Stimulated activated memory B cell treated with anti-CD40 and anti-IgM and Interleukin-4, amounts not matched to agents 10 μg/mL and 1 μg/mL and 100 μg/mL, for 72 hours (primary cell): ENCODE results near the gene PCDHB15.
"Not testable (repeated sequence)": the region's sequence is repeated elsewhere in the genome, so short reads cannot be mapped to it uniquely, and the experiment has no call there.

ENCODE experiments used
- ATAC-seq: fragments of 150-1000 bp; cut with Tn5 transposase; 2 replicates; pipeline ENCODE4 v1.10.0; 2021
- H3K27ac Mint-ChIP-seq: one replicate; pipeline ENCODE4 v1.8.0; 2022; ENCODE audit warnings: mild to moderate bottlenecking, mixed read lengths
- H3K27me3 Mint-ChIP-seq: one replicate; pipeline ENCODE4 v1.8.0; 2022; ENCODE audit warnings: mixed read lengths
- H3K36me3 Mint-ChIP-seq: one replicate; pipeline ENCODE4 v1.8.0; 2022; ENCODE audit warnings: mixed read lengths
- H3K4me1 Mint-ChIP-seq: one replicate; pipeline ENCODE4 v1.8.0; 2022; ENCODE audit warnings: mixed read lengths
- H3K4me3 Mint-ChIP-seq: one replicate; pipeline ENCODE4 v1.8.0; 2022; ENCODE audit warnings: mild to moderate bottlenecking, moderate library complexity, mixed read lengths
- H3K9me3 Mint-ChIP-seq: one replicate; pipeline ENCODE4 v1.8.0; 2022; ENCODE audit warnings: mixed read lengths

PCDHB15 gene

DNA sequence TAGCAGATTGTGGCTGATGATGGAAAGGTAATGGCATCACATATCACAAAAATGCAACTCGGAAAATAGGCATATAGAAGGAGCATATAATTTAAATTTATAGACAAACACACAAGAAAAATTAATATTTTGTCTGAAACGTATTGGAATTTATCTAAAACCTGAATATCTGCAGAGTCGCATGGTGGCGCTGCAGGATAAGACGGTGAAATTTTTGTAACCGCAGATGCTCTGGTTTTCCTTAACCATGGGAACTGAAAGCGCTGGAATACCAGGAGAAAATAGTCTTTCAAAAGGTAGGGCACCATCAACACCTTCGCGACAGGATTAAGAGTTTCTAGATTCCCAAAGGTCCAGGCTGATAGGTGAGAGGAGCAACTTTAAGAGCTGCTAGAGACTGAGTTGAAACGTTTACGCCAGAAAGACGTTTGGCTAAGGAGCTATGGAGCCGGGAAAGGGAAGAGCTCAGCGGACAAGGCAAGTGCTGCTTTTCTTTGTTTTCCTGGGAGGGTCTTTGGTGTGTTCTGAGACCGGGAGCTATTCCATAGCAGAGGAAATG is 11.0 kb upstream of the PCDHB15 start:
- ATAC-seq = no peak
- H3K4me3 Mint-ChIP-seq = no peak overlapping the region
- H3K9me3 Mint-ChIP-seq = peaks cover 24% of the 10 kb centered on the region
- H3K36me3 Mint-ChIP-seq = no peaks in the 10 kb centered on the region
- H3K27me3 Mint-ChIP-seq = peaks cover 22% of the 10 kb centered on the region
- no peak overlapping the region for H3K27ac Mint-ChIP-seq
- no peaks in the 10 kb centered on the region for H3K4me1 Mint-ChIP-seq

DNA sequence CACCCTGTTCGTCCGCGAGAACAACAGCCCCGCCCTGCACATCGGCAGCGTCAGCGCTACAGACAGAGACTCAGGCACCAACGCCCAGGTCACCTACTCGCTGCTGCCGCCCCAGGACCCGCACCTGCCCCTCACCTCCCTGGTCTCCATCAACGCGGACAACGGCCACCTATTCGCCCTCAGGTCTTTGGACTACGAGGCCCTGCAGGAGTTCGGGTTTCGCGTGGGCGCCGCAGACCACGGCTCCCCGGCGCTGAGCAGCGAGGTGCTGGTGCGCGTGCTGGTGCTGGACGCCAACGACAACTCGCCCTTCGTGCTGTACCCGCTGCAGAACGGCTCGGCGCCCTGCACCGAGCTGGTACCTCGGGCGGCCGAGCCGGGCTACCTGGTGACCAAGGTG is 9.3 kb upstream of the PCDHB15 start:
- Mint-ChIP-seq H3K9me3 (peaks cover 33% of the 10 kb centered on the region), H3K27me3 (peaks cover 22% of the 10 kb centered on the region)
- not testable (repeated sequence) for H3K36me3 Mint-ChIP-seq, H3K4me1 Mint-ChIP-seq, ATAC-seq, H3K27ac Mint-ChIP-seq, H3K4me3 Mint-ChIP-seq

DNA sequence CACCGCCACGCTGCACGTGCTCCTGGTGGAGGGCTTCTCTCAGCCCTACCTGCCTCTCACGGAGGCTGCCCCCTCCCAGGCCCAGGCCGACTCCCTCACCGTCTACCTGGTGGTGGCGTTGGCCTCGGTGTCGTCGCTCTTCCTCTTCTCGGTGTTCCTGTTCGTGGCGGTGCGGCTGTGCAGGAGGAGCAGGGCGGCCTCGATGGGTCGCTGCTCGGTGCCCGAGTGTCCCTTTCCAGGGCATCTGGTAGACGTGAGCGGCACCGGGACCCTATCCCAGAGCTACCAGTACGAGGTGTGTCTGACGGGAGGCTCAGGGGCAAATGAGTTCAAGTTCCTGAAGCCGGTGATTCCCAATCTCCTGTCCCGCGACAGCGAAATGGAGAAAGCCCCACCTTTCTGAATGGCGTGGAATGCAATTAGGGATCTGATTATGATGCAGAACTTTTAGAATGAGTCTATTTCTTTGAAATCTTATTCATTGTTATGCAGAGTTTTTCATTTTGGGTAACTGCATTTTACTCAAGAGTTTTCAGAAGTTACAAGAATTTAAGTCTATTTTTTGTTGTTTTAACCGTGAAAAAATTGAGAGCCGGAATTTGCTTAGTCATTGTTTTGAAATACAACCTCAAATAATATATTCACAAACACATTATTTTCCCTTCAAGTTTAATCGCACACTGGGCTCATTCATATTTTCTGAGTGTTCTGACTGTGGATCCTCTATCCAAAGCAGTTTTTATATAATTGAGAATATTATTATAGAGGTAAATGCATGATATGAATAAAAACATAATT is 8.5 kb upstream of the PCDHB15 start:
- Mint-ChIP-seq H3K36me3 (peaks cover 6% of the 10 kb centered on the region), H3K9me3 (peaks cover 32% of the 10 kb centered on the region), H3K27ac (no peak overlapping the region), H3K27me3 (peaks cover 22% of the 10 kb centered on the region), H3K4me1 (no peaks in the 10 kb centered on the region), H3K4me3 (no peak overlapping the region)
- no peak for ATAC-seq

GRCh38 chr5:141241496-141241895 is 3.7 kb upstream of the PCDHB15 start:
- no peak overlapping the region for H3K4me3 Mint-ChIP-seq
- H3K9me3 Mint-ChIP-seq = peaks cover 32% of the 10 kb centered on the region
- H3K27me3 Mint-ChIP-seq = peaks cover 26% of the 10 kb centered on the region
- no peak overlapping the region for H3K27ac Mint-ChIP-seq
- H3K4me1 Mint-ChIP-seq = no peaks in the 10 kb centered on the region
- ATAC-seq = no peak
- peaks cover 12% of the 10 kb centered on the region for H3K36me3 Mint-ChIP-seq

GRCh38 chr5:141246971-141247370 is 1.8 kb downstream of the PCDHB15 start:
- H3K36me3 Mint-ChIP-seq = peaks cover 13% of the 10 kb centered on the region
- H3K4me1 Mint-ChIP-seq, H3K4me3 Mint-ChIP-seq, H3K27ac Mint-ChIP-seq, ATAC-seq: not testable (repeated sequence)
- peaks cover 26% of the 10 kb centered on the region for H3K27me3 Mint-ChIP-seq
- peaks cover 25% of the 10 kb centered on the region for H3K9me3 Mint-ChIP-seq

GRCh38 chr5:141247434-141247833 is 2.2 kb downstream of the PCDHB15 start:
- not testable (repeated sequence) for H3K4me3 Mint-ChIP-seq, H3K4me1 Mint-ChIP-seq, H3K27ac Mint-ChIP-seq, ATAC-seq
- H3K36me3 Mint-ChIP-seq = peaks cover 13% of the 10 kb centered on the region
- peaks cover 26% of the 10 kb centered on the region for H3K27me3 Mint-ChIP-seq
- peaks cover 24% of the 10 kb centered on the region for H3K9me3 Mint-ChIP-seq

- peaks cover 22% of the 10 kb centered on the region for H3K9me3 Mint-ChIP-seq
- H3K4me3 Mint-ChIP-seq = no peak overlapping the region
- no peak for ATAC-seq
- H3K27ac Mint-ChIP-seq = no peak overlapping the region
- H3K4me1 Mint-ChIP-seq = no peaks in the 10 kb centered on the region
- H3K36me3 Mint-ChIP-seq = peaks cover 16% of the 10 kb centered on the region
- no peaks in the 10 kb centered on the region for H3K27me3 Mint-ChIP-seq
These were observed 5.4 kb downstream of the PCDHB15 start for GRCh38 chr5:141250576-141250975.

DNA sequence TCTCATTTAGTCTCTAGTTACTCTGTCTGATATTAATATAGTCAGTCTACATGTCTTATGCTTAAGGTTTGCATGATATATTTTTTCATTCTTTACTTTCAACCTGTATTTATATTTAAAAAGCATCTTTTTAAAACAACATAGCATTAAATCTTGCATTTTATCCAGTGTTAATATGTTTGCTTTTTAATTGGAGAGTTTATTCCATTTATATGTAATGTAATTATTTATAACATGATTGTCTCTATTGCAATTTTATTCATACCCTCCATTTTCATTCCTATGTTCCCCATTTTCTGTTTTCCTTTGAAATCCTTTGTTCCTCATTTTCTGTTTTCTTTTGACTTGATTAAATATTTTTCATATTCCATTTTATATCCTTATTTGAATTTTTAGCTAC is 13.3 kb downstream of the PCDHB15 start:
- Mint-ChIP-seq H3K4me3 (no peak overlapping the region), H3K27me3 (no peaks in the 10 kb centered on the region), H3K36me3 (peaks cover 39% of the 10 kb centered on the region), H3K9me3 (peaks cover 18% of the 10 kb centered on the region), H3K4me1 (no peaks in the 10 kb centered on the region), H3K27ac (no peak overlapping the region)
- no peak for ATAC-seq

- Mint-ChIP-seq H3K4me3 (no peak overlapping the region), H3K27me3 (no peaks in the 10 kb centered on the region), H3K4me1 (no peaks in the 10 kb centered on the region), H3K27ac (no peak overlapping the region), H3K36me3 (peaks cover 44% of the 10 kb centered on the region), H3K9me3 (peaks cover 19% of the 10 kb centered on the region)
- ATAC-seq = no peak
These were observed 13.8 kb downstream of the PCDHB15 start for GRCh38 chr5:141258948-141259347.

- H3K27ac Mint-ChIP-seq = no peak overlapping the region
- peaks cover 18% of the 10 kb centered on the region for H3K9me3 Mint-ChIP-seq
- no peak overlapping the region for H3K4me3 Mint-ChIP-seq
- no peaks in the 10 kb centered on the region for H3K4me1 Mint-ChIP-seq
- no peaks in the 10 kb centered on the region for H3K27me3 Mint-ChIP-seq
- peaks cover 52% of the 10 kb centered on the region for H3K36me3 Mint-ChIP-seq
- ATAC-seq = no peak
These were observed 15.5 kb downstream of the PCDHB15 start for GRCh38 chr5:141260458-141261237.

DNA sequence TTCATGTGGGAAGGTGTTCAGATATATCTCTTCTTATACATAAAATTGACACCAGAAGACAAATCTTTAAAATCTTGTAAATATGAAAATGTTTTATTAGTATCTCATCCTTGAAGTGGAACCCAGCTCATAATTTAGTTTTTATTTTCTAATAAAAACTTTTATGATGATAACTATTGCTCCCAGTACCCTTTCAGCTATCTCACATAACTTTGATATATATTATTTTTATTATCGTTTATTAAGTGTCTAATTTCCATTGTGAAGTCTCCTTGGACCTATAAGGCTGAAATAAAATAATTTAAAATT is 16.0 kb downstream of the PCDHB15 start:
- no peak for ATAC-seq
- Mint-ChIP-seq H3K4me1 (no peaks in the 10 kb centered on the region), H3K27ac (no peak overlapping the region), H3K4me3 (no peak overlapping the region), H3K36me3 (peaks cover 55% of the 10 kb centered on the region), H3K27me3 (no peaks in the 10 kb centered on the region), H3K9me3 (peaks cover 23% of the 10 kb centered on the region)

DNA sequence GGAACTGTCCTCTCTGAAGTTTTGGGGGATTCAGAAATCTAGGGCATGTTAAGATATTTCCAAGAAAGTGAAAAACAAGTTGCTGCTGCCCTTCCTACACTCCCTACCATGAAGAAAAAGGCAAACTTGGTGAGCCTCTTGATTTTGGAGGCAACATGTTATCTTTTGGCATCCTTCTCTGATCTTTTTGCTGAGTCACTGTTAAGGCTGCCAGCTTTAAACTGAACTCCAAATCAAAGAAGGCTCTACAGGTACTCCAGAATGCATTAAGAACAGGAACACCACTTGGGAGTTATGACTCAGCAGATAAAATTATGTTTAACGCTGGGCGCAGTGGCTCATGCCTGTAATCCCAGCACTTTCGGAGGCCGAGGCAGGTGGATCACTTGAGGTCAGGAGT is 24.0 kb downstream of the PCDHB15 start:
- Mint-ChIP-seq H3K36me3 (peaks cover 79% of the 10 kb centered on the region), H3K4me1 (no peaks in the 10 kb centered on the region), H3K9me3 (peaks cover 37% of the 10 kb centered on the region), H3K27ac (no peak overlapping the region), H3K27me3 (no peaks in the 10 kb centered on the region), H3K4me3 (no peak overlapping the region)
- ATAC-seq = no peak

DNA sequence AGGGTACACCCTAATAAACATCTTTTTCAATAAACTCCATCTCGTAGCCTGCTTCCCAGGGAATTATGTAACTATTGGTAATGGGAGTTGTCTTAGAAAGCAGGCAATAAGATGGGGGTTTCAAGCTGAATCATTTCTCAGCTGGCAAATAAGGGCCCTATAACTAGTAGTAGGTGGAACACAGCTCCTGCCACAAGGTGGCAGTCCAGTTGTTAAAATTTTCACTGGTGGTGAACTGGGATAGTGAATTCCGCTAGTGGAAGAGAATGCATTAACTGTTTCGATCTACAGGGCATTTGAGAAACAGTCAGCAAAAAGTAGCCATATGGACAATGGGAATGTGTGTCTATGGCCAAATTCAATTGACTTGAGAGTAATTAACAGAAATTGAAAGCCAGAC is 27.7 kb downstream of the PCDHB15 start:
- Mint-ChIP-seq H3K36me3 (peaks cover 73% of the 10 kb centered on the region), H3K27ac (no peak overlapping the region), H3K27me3 (no peaks in the 10 kb centered on the region), H3K9me3 (peaks cover 49% of the 10 kb centered on the region), H3K4me3 (no peak overlapping the region), H3K4me1 (no peaks in the 10 kb centered on the region)
- ATAC-seq = no peak

DNA sequence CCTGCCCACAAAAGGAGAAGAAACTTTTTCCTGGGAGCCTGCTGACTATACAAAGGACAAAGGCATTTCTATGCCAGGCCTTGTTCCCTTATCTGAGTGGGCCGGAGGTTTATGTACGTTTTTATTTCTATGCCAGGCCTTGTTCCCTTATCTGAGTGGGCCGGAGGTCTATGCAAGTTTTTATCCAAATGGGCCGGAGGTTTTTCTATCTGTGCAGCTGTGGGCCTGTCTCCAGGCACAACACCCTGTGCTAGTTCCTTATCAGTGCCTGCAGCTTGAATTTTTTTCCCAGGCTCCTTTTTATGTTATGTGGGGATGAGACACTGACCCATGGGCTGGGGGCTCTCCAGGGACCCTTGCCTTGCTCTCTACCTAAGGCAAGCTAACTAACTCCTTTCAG is 53.2 kb downstream of the PCDHB15 start:
- Mint-ChIP-seq H3K27ac (no peak overlapping the region), H3K4me1 (peaks cover 5% of the 10 kb centered on the region), H3K27me3 (no peaks in the 10 kb centered on the region), H3K4me3 (no peak overlapping the region), H3K36me3 (peaks cover 73% of the 10 kb centered on the region), H3K9me3 (peaks cover 35% of the 10 kb centered on the region)
- ATAC-seq = no peak
